ENCODE results near the gene ALDOB. TPM values are rescaled to one million over a fixed set of nuclear protein-coding genes. Genes with fewer than 3 reads are reported as not detected.

ALDOB gene
- polyA plus RNA-seq, 2 of the 4 experiments (the other 2 are of a cell fraction): not detected

GRCh38 chr9:101446732-101447131 lies 11.2 kb upstream of the ALDOB start (continued):
- no peak for TF ChIP-seq CBX2 (IDR thresholded peaks at IDR 0.05; ENCODE audit: borderline replicate concordance, low read depth)

- FAIRE-seq (no peak), ATAC-seq (no peak), DNase-seq (ENCODE audit: low read depth in 1 of 2, low spot score in 1 of 2) (no peak)
- H3K4me2 ChIP-seq: peak overlapping the region; percentile 83
- peaks cover 7% of the 10 kb centered on the region; the same call in 1 of the 3 replicates for H3K9me3 ChIP-seq
- WGBS (ENCODE audit: missing lambda C conversion rate): 28% methylated on average over 5 of the region's 5 CpGs
- TF ChIP-seq CHD2 (IDR thresholded peaks at IDR 0.05; ENCODE audit: low read length, partially characterized antibody) (no peak), CEBPB (IDR thresholded peaks at IDR 0.05) (peak; percentile 20 to 41; a peak in 3 of 4 replicates)
- peak overlapping the region; percentile 66 to 70 for H3K27ac ChIP-seq
- H3K4me1 ChIP-seq: 0 out of 3 replicates have a peak, but pooled peaks cover 4% of the 10 kb centered on the region
- CTCF ChIA-PET: interaction anchor here (0.7 to 1.7 kb wide), 6 partner anchors 23 to 326 kb away, joined by 3 to 14 read pairs (median 3); a partner anchor contains a TSS
- POLR2A ChIA-PET: no interaction called here
- peak overlapping the region; percentile 32 for H3K4me3 ChIP-seq
Measured at GRCh38 chr9:101445353-101446029, 9.9 kb upstream of the ALDOB start.

GRCh38 chr9:101443364-101443771 lies 7.8 kb upstream of the ALDOB start:
- no peak for ATAC-seq
- no peak for FAIRE-seq
- CTCF ChIA-PET: interaction anchor here (1.5 to 2.2 kb wide), 2 partner anchors 12 to 15 kb away, joined by 3 to 7 read pairs; no protein-coding TSS in a partner anchor
- WGBS (ENCODE audit: missing lambda C conversion rate): 71% methylated on average over 9 of the region's 9 CpGs
- Histone ChIP-seq H3K9me3 (peaks cover 7% of the 10 kb centered on the region; the same call in 1 of the 3 replicates), H3K4me3 (no peak overlapping the region), H3K4me1 (0 out of 3 replicates have a peak, but pooled peaks cover 4% of the 10 kb centered on the region), H3K27ac (no peak overlapping the region), H3K4me2 (no peak overlapping the region)
- no peak for DNase-seq (ENCODE audit: low read depth in 1 of 2, low spot score in 1 of 2)
- POLR2A ChIA-PET: no interaction called here
- TF ChIP-seq ELK1 (IDR thresholded peaks at IDR 0.05; ENCODE audit: low read depth, low read length) (no peak), RCOR1 (IDR thresholded peaks at IDR 0.05; ENCODE audit: low read depth, low read length) (no peak), FOXS1 (CRISPR knock-in tag; IDR thresholded peaks at IDR 0.05) (no peak), HDAC2 (IDR thresholded peaks at IDR 0.05) (no peak), E2F6 (IDR thresholded peaks at IDR 0.05; ENCODE audit: borderline replicate concordance, low read depth) (no peak), MYC (IDR thresholded peaks at IDR 0.05; ENCODE audit: borderline replicate concordance, low read length) (no peak), KDM5A (IDR thresholded peaks at IDR 0.05) (no peak), BHLHE40 (IDR thresholded peaks at IDR 0.05; ENCODE audit: low read depth, low read length) (no peak), ZSCAN20 (CRISPR knock-in tag; IDR thresholded peaks at IDR 0.05) (no peak), POLR2AphosphoS2 (conservative IDR thresholded peaks at IDR 0.05; ENCODE audit: low read length) (no peak), CHD4 (IDR thresholded peaks at IDR 0.05; ENCODE audit: borderline replicate concordance) (no peak), NFE2L2 (conservative IDR thresholded peaks at IDR 0.05; ENCODE audit: low read length) (no peak), HEYL (CRISPR knock-in tag; IDR thresholded peaks at IDR 0.05) (no peak), FOSL2 (IDR thresholded peaks at IDR 0.05) (no peak), FOSL2 (CRISPR knock-in tag; IDR thresholded peaks at IDR 0.05) (no peak), NR3C1 (IDR thresholded peaks at IDR 0.05) (no peak), CHD2 (IDR thresholded peaks at IDR 0.05; ENCODE audit: low read length, partially characterized antibody) (no peak), EP300 (IDR thresholded peaks at IDR 0.05) (no peak), JUNB (IDR thresholded peaks at IDR 0.05) (no peak), HMGXB4 (CRISPR knock-in tag; IDR thresholded peaks at IDR 0.05; ENCODE audit: borderline replicate concordance) (no peak), MAX (IDR thresholded peaks at IDR 0.05) (no peak)

Data from A549 (cell line).